D721Med (cell line): ENCODE measurements around the gene HSPB6.

ENCODE experiments used
- DNase-seq: peaks from one replicate; pipeline ENCODE4 v3.0.0; 2011; ENCODE audit warnings: low spot score; ENCODE audit not compliant: insufficient read length
- FAIRE-seq: peaks from 2 replicates; lab custom pipeline; 2011; peaks lifted over from hg19 to GRCh38; lab: Jason Lieb, UNC
- CTCF ChIP-seq: IDR thresholded peaks from 2 replicates; pipeline ENCODE4 v1.5.1; 2012; ENCODE audit warnings: mild to moderate bottlenecking, control low read depth; ENCODE audit not compliant: insufficient read depth; ENCODE audit errors: missing control alignments

Gene HSPB6

GRCh38 chr19:35757749-35758608 is 1.1 kb upstream of the HSPB6 start, which contains the start of gene PROSER3:
Gene PROSER3, plus strand, starts transcription at chr19:35758176. Its CDS starts 40 bp downstream, at chr19:35758216.
- DNase-seq (peak; percentile 73), FAIRE-seq (peak; percentile 44)
- TF ChIP-seq CTCF: no peak

- FAIRE-seq (no peak), DNase-seq (no peak)
Measured at GRCh38 chr19:35757231-35757748, 461 bp upstream of the HSPB6 start.

GRCh38 chr19:35755550-35756376 is 1.1 kb downstream of the HSPB6 start:
- no peak for TF ChIP-seq CTCF
- DNase-seq (no peak), FAIRE-seq (no peak)

More at GRCh38 chr19:35757231-35757748, 461 bp upstream of the HSPB6 start:
- no peak for TF ChIP-seq CTCF

GRCh38 chr19:35755131-35755549 is 1.7 kb downstream of the HSPB6 start:
- FAIRE-seq (no peak), DNase-seq (no peak)
- TF ChIP-seq CTCF: no peak

GRCh38 chr19:35754370-35755130 is 2.3 kb downstream of the HSPB6 start:
- FAIRE-seq (no peak), DNase-seq (no peak)
- TF ChIP-seq CTCF: no peak

- no peak for FAIRE-seq
- TF ChIP-seq CTCF: no peak
- no peak for DNase-seq
Measured at GRCh38 chr19:35753634-35754369, 3.0 kb downstream of the HSPB6 start.
